GM18870 (cell line): ENCODE results near the gene ECEL1.
"Not testable (repeated sequence)": the region's sequence is repeated elsewhere in the genome, so short reads cannot be mapped to it uniquely, and the experiment has no call there.

ENCODE experiments used
- ATAC-seq: cut with Tn5 transposase; IDR thresholded peaks from one replicate; pipeline ENCODE4 v1.9.1; 2021; ENCODE audit warnings: moderate library complexity; ENCODE audit not compliant: unreplicated experiment

The ECEL1 gene, protein sequence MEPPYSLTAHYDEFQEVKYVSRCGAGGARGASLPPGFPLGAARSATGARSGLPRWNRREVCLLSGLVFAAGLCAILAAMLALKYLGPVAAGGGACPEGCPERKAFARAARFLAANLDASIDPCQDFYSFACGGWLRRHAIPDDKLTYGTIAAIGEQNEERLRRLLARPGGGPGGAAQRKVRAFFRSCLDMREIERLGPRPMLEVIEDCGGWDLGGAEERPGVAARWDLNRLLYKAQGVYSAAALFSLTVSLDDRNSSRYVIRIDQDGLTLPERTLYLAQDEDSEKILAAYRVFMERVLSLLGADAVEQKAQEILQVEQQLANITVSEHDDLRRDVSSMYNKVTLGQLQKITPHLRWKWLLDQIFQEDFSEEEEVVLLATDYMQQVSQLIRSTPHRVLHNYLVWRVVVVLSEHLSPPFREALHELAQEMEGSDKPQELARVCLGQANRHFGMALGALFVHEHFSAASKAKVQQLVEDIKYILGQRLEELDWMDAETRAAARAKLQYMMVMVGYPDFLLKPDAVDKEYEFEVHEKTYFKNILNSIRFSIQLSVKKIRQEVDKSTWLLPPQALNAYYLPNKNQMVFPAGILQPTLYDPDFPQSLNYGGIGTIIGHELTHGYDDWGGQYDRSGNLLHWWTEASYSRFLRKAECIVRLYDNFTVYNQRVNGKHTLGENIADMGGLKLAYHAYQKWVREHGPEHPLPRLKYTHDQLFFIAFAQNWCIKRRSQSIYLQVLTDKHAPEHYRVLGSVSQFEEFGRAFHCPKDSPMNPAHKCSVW

GRCh38 chr2:232487385-232488096 lies at the start of gene ECEL1:
TSS of gene ECEL1 (minus strand) at chr2:232487834. CDS start at chr2:232486653, 1,181 bp downstream.
- no peak for ATAC-seq

- no peak for ATAC-seq
These were observed 49.4 kb upstream of the ECEL1 start for GRCh38 chr2:232537079-232537478.

- ATAC-seq, result no peak
These were observed 48.3 kb upstream of the ECEL1 start for GRCh38 chr2:232535761-232536530.

GRCh38 chr2:232534940-232535651 lies 47.5 kb upstream of the ECEL1 start:
- no peak for ATAC-seq

GRCh38 chr2:232533944-232534710 lies 46.5 kb upstream of the ECEL1 start:
- no peak for ATAC-seq

DNA sequence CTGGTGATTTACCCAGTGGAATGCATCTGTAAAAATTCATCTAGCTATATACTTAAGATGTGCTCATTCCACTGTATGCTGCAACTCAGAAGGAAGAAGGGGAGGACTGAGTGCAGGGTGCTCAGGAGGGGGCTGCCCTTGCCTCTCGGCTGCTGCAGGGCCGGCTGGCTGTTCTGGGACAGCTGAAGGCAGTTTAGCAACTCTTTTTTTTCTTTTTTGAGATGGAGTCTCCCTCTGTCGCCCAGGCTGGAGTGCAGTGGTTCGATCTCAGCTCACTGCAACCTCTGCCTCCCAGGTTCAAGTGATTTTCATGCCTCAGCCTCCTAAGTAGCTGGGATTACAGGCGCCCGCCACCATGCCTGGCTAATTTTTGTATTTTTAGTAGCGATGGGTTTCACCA lies 45.2 kb upstream of the ECEL1 start:
- ATAC-seq, result not testable (repeated sequence)

DNA sequence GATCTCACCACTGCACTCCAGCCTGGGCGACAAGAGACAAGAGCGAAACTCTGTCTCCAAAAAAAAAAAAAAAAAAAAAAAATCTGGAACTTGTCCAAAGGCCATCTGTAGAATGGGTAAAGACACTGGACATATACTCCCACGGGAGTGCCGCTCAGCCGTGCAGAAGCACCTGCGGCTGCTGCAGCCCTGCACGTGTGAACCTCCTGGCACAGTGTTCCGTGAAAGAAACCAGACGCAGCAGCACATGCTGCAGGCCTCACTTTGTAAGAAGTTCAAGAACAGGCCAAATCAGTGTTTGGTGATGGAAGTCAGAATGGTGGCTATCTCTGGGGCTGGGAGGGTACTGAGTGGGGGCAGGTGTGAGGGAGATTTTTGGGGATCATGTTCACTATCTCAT lies 44.8 kb upstream of the ECEL1 start:
- ATAC-seq, result no peak

GRCh38 chr2:232530626-232531260 lies 43.1 kb upstream of the ECEL1 start:
- ATAC-seq, result no peak

- ATAC-seq, result no peak
These were observed 42.3 kb upstream of the ECEL1 start for GRCh38 chr2:232529806-232530547.

- no peak for ATAC-seq
These were observed 41.3 kb upstream of the ECEL1 start for GRCh38 chr2:232528746-232529460.

DNA sequence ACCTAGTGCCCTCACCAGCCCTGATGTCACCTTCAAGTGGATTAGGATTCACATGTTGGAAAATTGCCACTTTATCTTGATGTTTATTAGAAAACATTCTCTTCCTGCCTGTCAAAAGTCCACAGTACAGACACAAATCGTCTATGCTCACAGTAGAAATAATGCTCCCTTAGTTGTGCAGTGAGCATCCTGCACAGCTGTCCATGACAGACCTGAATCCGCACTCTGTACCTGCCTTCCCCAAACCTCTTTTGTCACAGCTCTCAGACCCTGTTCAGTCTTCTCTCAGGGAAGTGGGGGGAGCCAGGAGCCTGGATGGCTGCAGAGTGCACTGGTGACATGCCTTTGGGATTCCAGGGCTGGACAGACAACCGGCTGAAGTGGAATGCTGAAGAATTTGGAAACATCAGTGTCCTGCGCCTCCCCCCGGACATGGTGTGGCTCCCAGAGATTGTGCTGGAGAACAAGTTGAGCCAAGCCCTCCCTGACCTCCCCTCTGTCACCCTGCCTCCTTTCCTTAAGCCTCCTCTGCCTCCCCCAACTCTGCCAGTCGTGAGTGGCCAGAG lies 40.4 kb upstream of the ECEL1 start:
- ATAC-seq, result no peak

DNA sequence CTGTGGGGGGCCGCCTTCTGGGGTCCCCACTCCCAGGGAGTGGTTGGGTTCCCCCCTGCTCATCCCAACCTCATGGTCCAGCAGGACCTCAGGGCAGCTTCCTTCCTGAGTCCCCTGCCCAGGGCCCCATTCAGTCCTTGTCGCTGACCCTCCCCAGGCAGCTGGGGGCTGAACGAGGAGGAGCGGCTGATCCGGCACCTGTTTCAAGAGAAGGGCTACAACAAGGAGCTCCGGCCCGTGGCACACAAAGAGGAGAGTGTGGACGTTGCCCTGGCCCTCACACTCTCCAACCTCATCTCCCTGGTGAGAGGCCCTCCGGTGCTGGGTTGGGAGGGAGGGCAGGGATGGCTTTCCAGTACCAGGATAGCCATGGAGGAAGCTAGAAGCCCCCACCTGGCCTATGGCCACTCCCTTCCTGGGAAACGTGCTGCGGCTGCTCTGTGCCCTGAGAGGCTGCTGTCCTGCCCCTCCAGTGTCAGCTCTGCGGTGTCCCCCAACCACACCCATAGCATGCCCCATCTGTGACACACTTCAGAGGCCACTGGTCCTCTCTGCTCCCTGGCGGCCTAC lies 38.8 kb upstream of the ECEL1 start:
- ATAC-seq, result no peak

DNA sequence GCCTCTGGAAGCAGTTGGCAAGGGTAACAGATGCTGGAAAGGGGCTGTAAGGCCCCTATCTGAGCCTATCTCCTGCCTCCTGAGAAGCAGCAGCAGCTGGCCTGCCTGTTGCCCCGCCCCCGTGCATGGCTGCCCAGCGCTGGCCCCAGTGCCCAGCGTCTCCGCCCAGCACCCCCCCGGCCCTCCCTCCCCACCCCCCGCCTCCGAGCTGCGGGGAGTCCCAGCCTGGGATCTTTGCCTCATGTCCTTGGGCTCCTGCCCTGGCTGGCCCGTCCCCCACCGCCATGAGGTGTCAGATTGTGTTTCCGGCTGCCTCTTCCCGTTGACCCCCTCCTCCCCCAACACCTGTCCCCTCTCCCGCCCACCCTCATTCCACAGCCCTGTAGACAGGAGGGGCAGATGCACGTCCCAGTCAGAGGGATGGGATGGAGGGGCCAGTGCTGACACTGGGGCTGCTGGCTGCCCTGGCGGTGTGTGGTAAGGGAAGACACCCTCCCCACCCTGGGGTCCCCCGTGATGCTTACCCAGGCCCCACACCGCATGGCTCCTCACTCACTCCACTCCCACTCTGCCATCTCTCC lies 38.2 kb upstream of the ECEL1 start, which contains the start of gene CHRND:
Gene CHRND (plus strand): TSS at position 370 of the 581 bp plus-strand sequence. CDS start 56 bp downstream, at position 426.
- ATAC-seq, result no peak

DNA sequence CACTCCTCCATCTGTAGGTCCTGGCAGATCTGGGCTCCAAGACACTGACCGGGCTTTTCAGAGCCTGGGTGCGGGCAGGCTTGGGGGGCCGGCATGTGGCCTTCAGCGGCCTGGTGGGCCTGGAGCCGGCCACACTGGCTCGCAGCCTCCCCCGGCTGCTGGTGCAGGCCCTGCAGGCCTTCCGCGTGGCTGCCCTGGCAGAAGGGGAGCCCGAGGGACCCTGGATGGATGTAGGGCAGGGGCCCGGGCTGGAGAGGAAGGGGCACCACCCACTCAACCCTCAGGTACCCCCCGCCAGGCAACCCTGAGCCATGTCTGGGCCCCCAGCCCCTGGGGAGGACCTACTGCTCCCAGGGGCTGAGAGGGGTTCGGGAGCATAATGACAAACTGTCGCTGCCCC lies 37.6 kb upstream of the ECEL1 start:
- ATAC-seq, result no peak

- ATAC-seq, result no peak
These were observed 37.1 kb upstream of the ECEL1 start for GRCh38 chr2:232524771-232525170.
